HG02973 (cell line): ENCODE measurements around the gene FKBP5.

Experiments
- ATAC-seq: cut with Tn5 transposase; IDR thresholded peaks from one replicate; pipeline ENCODE4 v1.9.1; 2021; ENCODE audit warnings: moderate library complexity; ENCODE audit not compliant: unreplicated experiment

Gene FKBP5

GRCh38 chr6:35665573-35665972, 23.1 kb downstream of the FKBP5 start:
- no peak for ATAC-seq

GRCh38 chr6:35664945-35665344, 23.8 kb downstream of the FKBP5 start:
- no peak for ATAC-seq

DNA sequence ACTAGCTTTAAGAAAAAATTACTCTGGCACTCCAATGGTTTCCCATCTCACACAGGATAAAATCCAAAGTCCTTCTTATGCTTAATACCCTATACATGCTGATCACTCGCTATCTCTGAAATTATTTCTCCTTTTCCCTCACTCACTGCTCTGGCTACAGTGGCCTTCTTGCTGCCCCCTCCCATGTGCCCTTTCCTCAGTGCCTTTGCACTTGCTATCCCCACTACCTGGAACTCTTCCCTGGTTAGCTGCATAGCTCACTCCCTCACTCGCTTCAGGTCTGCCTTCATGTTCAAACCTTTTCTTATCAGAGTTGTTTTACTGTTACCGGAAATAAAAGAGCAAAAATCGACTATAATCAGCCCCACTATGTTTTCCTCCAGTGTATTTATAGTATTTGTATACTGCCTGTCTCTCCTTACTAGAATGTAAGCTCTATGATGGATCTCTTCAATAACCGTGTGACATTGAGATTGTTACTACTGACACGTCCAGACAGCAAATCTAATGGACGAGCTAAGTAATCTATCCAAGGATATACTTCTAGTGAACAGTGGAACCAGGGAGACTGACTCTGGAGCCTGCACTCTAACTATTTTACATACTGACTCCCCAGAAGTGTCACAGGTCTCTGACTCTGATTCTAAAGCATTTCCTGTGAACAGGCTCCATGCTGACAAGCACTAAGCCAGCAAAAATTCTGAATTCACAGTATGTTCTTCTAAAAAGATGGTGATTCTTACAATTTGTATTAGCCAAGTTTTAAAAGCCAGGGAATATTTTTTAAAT, 25.1 kb downstream of the FKBP5 start:
- no peak for ATAC-seq

DNA sequence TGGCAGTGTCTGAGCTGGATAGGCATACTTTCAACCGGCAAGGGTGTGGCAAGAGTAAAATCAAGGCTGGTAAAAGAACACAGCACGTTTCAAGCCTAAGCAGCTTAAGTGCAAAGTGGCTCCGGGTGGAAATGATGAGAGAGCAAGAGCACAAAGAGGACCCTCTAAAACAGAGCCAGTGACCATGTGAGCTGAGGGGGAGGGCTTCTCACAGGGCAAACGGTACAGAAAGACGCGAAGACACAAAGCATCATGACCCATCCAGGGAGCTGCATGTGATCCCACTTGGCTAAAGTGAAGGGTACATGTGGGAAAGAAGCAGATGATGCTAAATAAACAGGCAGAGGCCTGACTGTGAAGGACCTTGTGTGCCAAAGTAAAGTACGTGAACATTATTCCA, 25.7 kb downstream of the FKBP5 start:
- ATAC-seq: no peak

DNA sequence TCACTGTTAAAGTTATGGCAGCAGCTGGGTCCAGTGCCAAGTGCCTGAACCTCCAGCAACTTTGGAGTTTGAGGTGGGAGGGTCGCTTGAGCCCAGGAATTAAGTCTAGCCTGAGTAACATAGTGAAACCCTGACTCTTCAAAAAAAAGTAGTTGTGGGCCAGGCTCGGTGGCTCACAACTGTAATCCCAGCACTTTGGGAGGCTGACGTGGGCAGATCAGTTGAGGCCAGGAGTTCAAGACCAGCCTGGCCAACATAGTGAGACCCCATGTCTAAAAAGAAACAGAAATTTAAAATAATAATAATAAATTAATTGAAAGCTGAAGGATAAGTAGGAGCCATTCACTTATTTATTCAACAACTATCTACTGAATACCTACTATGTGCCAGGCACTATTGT, 33.8 kb downstream of the FKBP5 start:
- ATAC-seq: no peak

DNA sequence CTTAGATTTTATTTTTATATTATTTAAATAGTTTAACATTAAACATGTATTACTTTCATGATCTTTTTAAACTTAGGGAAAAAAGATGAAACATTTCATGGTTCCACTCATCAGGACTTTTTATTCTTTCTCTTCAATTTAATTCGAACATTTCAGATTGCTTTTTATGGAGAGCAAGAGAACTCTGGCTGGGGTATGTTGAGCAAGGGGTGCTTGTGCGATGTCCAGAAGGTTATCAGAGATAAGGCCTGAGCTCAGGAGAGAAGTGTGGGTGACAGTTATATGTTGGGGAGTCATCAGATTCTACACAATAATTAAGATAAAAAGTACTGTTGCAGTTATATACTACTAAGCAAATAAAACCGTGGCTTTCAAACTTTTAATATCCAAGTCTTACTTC, 37.5 kb downstream of the FKBP5 start:
- ATAC-seq: no peak

- no peak for ATAC-seq
These were observed 38.7 kb downstream of the FKBP5 start for GRCh38 chr6:35650015-35650414.

DNA sequence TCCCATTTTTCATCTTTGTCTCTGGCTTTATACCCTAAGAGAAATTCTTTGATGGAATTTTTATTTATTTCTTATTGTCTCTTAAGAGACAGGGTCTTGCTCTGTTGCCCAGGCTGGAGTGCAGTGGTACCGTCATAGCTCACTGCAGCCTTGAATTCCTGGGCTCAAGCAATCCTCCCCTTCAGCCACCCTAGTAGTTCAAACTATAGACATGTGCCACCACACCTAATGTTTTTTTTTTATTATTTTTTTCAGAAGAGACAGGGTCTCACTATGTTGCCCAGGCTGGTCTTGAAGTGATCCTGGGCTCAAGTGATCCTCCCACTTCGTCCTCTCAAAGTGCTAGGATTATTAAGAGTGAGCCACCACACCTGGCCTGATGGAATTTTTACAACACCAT, 40.5 kb downstream of the FKBP5 start:
- no peak for ATAC-seq

DNA sequence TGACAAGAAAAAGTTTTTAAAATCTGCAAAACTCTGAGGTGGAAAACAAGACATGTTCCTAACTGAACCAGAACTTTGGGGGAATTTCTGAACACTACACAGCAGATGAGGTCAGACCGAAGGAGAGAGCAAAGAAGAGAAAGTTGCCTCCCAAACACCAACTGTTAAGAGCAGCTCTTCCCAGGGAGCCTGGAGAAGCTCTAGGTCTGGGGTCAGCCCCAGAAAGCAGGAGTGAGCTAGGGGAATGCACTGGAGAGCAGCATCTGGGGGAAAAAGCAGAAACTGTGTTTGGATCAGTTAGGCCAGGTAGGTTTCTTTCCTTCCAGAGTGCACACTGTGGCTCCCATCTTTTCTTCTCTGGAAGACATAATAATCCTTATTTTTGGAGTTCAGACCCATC, 41.3 kb downstream of the FKBP5 start:
- ATAC-seq: no peak

GRCh38 chr6:35643162-35643535, 45.6 kb downstream of the FKBP5 start:
- no peak for ATAC-seq

DNA sequence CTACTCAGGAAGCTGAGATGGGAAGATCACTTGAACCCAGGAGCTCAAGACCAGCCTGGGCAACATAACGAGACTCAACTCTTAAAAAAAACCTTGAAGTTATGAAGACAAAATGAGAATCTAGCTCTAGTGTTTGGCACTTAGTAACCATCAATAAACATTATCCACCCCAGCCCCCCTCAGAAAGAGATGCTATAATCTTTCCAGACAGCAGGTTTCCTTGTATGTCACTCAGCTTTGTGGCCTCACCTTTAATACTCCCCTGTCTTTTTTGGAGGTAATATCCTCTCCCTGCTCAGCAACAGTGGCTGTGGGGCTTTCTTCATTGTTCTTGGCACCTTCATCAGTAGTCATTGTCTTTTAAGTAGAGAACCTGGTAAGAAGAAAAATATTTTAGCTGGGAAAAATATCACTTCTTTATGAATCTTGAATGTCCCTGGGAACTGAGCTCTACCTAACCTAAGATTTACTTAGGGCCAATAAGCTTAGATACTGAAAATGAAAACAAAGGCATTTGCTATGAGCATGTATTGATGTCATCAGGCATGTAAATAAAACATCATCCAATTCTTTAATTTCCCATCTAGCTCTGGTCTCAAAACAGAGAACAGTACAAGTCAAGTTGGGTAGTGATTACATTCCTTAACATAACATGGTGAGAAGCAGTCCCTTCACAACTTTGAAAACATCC, 46.1 kb downstream of the FKBP5 start:
- ATAC-seq: no peak

DNA sequence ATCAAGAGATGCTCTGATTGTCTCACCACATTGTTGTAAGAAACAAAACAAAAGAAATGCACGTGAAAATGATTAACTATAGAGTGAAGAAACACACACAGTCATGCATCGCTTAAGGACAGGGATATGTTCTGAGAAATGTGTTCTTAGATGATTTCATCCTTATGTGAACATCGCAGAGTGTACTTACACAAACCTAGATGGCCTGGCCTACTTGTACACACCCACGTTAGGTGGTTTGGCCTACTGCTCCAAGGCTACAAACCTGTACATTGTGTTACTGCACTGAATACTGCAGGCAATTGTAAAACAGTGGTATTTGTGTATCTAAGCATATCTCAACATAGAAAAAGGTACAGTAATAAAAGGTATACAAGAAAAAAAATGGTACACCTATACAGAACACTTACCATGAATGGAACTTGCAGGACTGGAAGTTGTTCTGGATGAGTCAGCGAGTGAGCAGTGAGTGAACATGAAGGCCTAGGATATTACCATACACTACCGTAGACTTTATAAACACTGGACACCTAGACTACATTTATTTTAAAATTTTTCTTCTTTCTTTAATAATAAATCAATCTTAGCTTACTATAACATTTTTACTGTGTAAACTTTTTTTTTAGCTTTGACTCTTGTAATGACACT, 48.6 kb downstream of the FKBP5 start:
- no peak for ATAC-seq

GRCh38 chr6:35638679-35639078, 50.0 kb downstream of the FKBP5 start:
- no peak for ATAC-seq

DNA sequence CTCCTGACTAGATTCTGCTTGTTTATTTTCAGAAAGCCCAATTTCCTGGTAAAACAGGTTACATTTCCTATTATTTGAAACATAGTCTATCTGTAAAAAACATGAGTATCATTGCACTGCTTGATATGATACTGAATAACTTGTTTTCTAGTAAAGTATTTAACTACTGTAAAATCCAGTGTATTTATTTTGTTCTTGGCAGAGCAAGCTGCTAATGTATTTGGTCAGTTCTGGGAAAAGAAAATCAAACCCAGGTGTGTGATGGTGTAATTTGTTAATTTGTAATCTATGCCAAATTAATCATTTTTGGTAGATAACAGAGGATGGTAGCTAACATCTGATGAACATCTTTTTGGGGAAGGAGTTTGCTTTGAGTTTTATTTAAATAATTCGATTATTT, 50.8 kb downstream of the FKBP5 start:
- ATAC-seq: no peak

GRCh38 chr6:35635601-35636597, 52.8 kb downstream of the FKBP5 start:
- no peak for ATAC-seq

DNA sequence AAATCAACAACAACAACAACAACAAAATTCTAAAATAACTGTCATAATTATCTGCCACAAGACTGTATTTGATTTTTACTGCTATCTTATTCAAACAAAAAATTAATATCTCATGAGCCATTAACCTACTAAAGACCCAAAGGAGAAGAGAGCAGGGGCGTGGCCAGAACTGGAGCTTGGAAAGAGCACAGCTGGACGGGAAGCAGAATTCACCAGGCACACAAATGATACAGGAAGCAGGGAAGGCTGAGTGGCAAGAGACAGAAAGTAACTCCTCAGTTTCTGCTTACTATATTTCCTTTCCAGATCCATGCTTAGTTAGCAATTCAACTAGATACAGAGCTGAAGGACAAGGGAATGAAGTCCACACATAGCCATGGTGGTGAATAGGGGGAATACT, 54.4 kb downstream of the FKBP5 start:
- no peak for ATAC-seq

- ATAC-seq: no peak
These were observed 55.1 kb downstream of the FKBP5 start for GRCh38 chr6:35633579-35634089.

DNA sequence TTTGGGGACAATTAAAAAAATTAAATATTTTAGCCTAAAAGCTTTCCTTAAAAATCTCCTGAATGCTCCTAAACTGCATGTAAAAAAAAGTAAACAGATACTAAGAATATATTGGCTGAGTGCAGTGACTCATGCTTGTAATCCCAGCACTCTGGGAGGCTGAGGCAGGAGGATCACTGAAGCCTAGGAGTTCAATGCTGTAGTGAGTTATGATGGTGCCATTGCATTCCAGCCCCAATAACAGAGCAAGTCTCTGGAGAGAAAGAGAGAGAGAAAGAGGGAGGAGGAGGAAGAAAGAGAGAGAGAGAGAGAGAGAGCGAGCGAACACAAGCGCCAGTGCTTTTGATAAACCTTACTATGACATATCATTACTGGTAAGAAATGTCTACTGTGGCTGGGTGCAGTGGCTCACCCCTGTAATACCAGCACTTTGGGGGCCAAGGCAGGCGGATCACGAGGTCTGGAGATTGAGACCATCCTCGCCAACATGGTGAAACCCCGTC, 58.8 kb downstream of the FKBP5 start:
- no peak for ATAC-seq

GRCh38 chr6:35626401-35626800, 62.3 kb downstream of the FKBP5 start:
- ATAC-seq: no peak

- ATAC-seq: no peak
These were observed 64.2 kb downstream of the FKBP5 start for GRCh38 chr6:35624341-35625070.
